ENCODE measurements around the gene SLC25A43. TPM values are rescaled to one million over a fixed set of nuclear protein-coding genes. Genes with fewer than 3 reads are reported as not detected.
A peak's percentile ranks its signal among the peaks of the same experiment; 100 is the strongest.

The SLC25A43 gene
- total and polyA plus RNA-seq, 8 donors: 0.58 to 36.2 (median 9.7) TPM

GRCh38 chrX:119478504-119478903 is 79.4 kb downstream of the SLC25A43 start:
- WGBS, 5 donors: 63 to 81% (median 70%) methylated on average over 4 of the region's 4 CpGs
- intact Hi-C loops (cut with DNase I; ENCODE audit: low total_unique reads): no loop called here
- no peak for DNase-seq

GRCh38 chrX:119479845-119480244 is 80.7 kb downstream of the SLC25A43 start:
- 70 to 90% (median 81%) methylated on average over 2 of the region's 2 CpGs for WGBS, 5 donors
- Histone ChIP-seq H3K9me3 (no peaks in the 10 kb centered on the region), H3K4me1 (peaks cover 6 to 15% (median 12%) of the 10 kb centered on the region in 4 donors), H3K4me3 (no peak overlapping the region), H3K36me3 (no peaks in the 10 kb centered on the region), H3K27ac (no peak overlapping the region), H3K27me3 (no peaks in the 10 kb centered on the region)
- intact Hi-C loops (cut with DNase I; ENCODE audit: low total_unique reads): no loop called here
- TF ChIP-seq CTCF (IDR thresholded peaks at IDR 0.05): no peak
- no peak for TF ChIP-seq EP300 (IDR thresholded peaks at IDR 0.05)
- no peak for TF ChIP-seq POLR2A (IDR thresholded peaks at IDR 0.05)
- DNase-seq: no peak

More at GRCh38 chrX:119478504-119478903, 79.4 kb downstream of the SLC25A43 start:
- Histone ChIP-seq H3K36me3 (no peaks in the 10 kb centered on the region), H3K27me3 (no peaks in the 10 kb centered on the region), H3K9me3 (no peaks in the 10 kb centered on the region), H3K4me1 (peaks cover 6 to 15% (median 12%) of the 10 kb centered on the region in 4 donors), H3K4me3 (no peak overlapping the region), H3K27ac (peak overlapping the region in 2 of 5 donors; percentile 49 to 54)
- TF ChIP-seq CTCF (IDR thresholded peaks at IDR 0.05): no peak
- no peak for TF ChIP-seq EP300 (IDR thresholded peaks at IDR 0.05)
- no peak for TF ChIP-seq POLR2A (IDR thresholded peaks at IDR 0.05)
- TF ChIP-seq POLR2AphosphoS5 (IDR thresholded peaks at IDR 0.05): no peak

- H3K27ac ChIP-seq: peak overlapping the region; percentile 73 to 78 (median 76)
- H3K4me3 ChIP-seq: no peak overlapping the region
- peaks cover 6 to 15% (median 11%) of the 10 kb centered on the region in 4 donors for H3K4me1 ChIP-seq
- 33 to 80% (median 50%) methylated on average over 1 to 4 of the region's 4 CpGs for WGBS, 5 donors
- DNase-seq: peak; percentile 55 to 84
- no peaks in the 10 kb centered on the region for H3K27me3 ChIP-seq
- no peaks in the 10 kb centered on the region for H3K36me3 ChIP-seq
- intact Hi-C loops (cut with DNase I; ENCODE audit: low total_unique reads): no loop called here
- no peaks in the 10 kb centered on the region for H3K9me3 ChIP-seq
- TF ChIP-seq POLR2AphosphoS5 (IDR thresholded peaks at IDR 0.05) (peak in 2 of 3 donors; percentile 20 to 54), EP300 (IDR thresholded peaks at IDR 0.05) (no peak), CTCF (IDR thresholded peaks at IDR 0.05) (no peak), POLR2A (IDR thresholded peaks at IDR 0.05) (no peak)
Measured at GRCh38 chrX:119481323-119481801, 82.2 kb downstream of the SLC25A43 start.

- no peak for DNase-seq
- Histone ChIP-seq H3K36me3 (no peaks in the 10 kb centered on the region), H3K27ac (peak overlapping the region; percentile 73 to 78 (median 76)), H3K9me3 (no peaks in the 10 kb centered on the region), H3K4me1 (peaks cover 6 to 15% (median 11%) of the 10 kb centered on the region in 4 donors), H3K27me3 (no peaks in the 10 kb centered on the region), H3K4me3 (peak overlapping the region; percentile 28 to 38 (median 34))
- TF ChIP-seq POLR2AphosphoS5 (IDR thresholded peaks at IDR 0.05): no peak
- 40 to 60% (median 55%) methylated on average over 10 of the region's 10 CpGs for WGBS, 5 donors
- intact Hi-C loops (cut with DNase I; ENCODE audit: low total_unique reads): no loop called here
Measured at GRCh38 chrX:119482041-119482440, 82.9 kb downstream of the SLC25A43 start.

Measured in stomach (tissue), 9 donors.